NCI-H146 (cell line): ENCODE data around the gene ATP1A2.
A peak's percentile ranks its signal among the peaks of the same experiment; 100 is the strongest.

ENCODE experiments used
- DNase-seq: peaks from one replicate; lab custom pipeline; 2025; lab: John Stamatoyannopoulos, UW

The ATP1A2 gene

GRCh38 chr1:160115545-160116282, at the start of gene ATP1A2:
ATP1A2 (plus strand) TSS chr1:160115759; CDS start chr1:160115862, 103 bp downstream.
- DNase-seq, result no peak

GRCh38 chr1:160066829-160067745, 48.5 kb upstream of the ATP1A2 start:
- no peak for DNase-seq

- no peak for DNase-seq
Observed at GRCh38 chr1:160068225-160068624, 47.3 kb upstream of the ATP1A2 start.

GRCh38 chr1:160069460-160070231, 45.9 kb upstream of the ATP1A2 start, which contains the start of gene KCNJ10:
KCNJ10 (minus strand) TSS chr1:160070160; CDS start chr1:160042532, 27,628 bp downstream.
- DNase-seq, result no peak

- peak; percentile 49 for DNase-seq
Observed at GRCh38 chr1:160070243-160071163, 45.1 kb upstream of the ATP1A2 start.

GRCh38 chr1:160071289-160071688, 44.3 kb upstream of the ATP1A2 start:
- no peak for DNase-seq

- DNase-seq, result no peak
Observed at GRCh38 chr1:160074865-160075264, 40.7 kb upstream of the ATP1A2 start.

GRCh38 chr1:160075836-160076235, 39.7 kb upstream of the ATP1A2 start:
- no peak for DNase-seq

GRCh38 chr1:160076295-160076694, 39.3 kb upstream of the ATP1A2 start:
- no peak for DNase-seq

GRCh38 chr1:160077486-160077885, 38.1 kb upstream of the ATP1A2 start:
- DNase-seq, result no peak

GRCh38 chr1:160078512-160079195, 36.9 kb upstream of the ATP1A2 start:
- peak; percentile 8 for DNase-seq

- no peak for DNase-seq
Observed at GRCh38 chr1:160079448-160079847, 36.1 kb upstream of the ATP1A2 start.

GRCh38 chr1:160080381-160081100, 35.0 kb upstream of the ATP1A2 start:
- DNase-seq, result peak; percentile 2

GRCh38 chr1:160081261-160081936, 34.2 kb upstream of the ATP1A2 start, which contains the start of gene KCNJ9:
KCNJ9 (plus strand) TSS chr1:160081538; CDS start chr1:160084031, 2,493 bp downstream.
- DNase-seq, result peak; percentile 7

- no peak for DNase-seq
Observed at GRCh38 chr1:160082487-160082886, 33.1 kb upstream of the ATP1A2 start.

GRCh38 chr1:160082926-160083325, 32.6 kb upstream of the ATP1A2 start:
- DNase-seq, result no peak

- peak; percentile 82 for DNase-seq
Observed at GRCh38 chr1:160083968-160084770, 31.4 kb upstream of the ATP1A2 start.

- no peak for DNase-seq
Observed at GRCh38 chr1:160084771-160085321, 30.7 kb upstream of the ATP1A2 start.
